Thoracic aorta (tissue), 2 donors: ENCODE data around the gene AEN. TPM values are rescaled to one million over a fixed set of nuclear protein-coding genes. Genes with fewer than 3 reads are reported as not detected.

Experiments used
- ATAC-seq: fragments of 150-250 bp; one replicate; pipeline ENCODE4 v1.8.0; 2017; ENCODE audit warnings: low read depth; ENCODE audit not compliant: insufficient number of reproducible peaks, low FRiP score
- DNase-seq: peaks from one replicate; pipeline ENCODE4 v3.0.0-alpha.2; 2020; ENCODE audit warnings: low spot score
- H3K27ac ChIP-seq, 2 donors: fragments of 200-600 bp; sonication (generic); 1 replicate in 1 of 2; 2 replicates in 1 of 2; pipeline ENCODE4 v1.5.1; 2016; ENCODE audit warnings: mild to moderate bottlenecking in 2 of 2, moderate library complexity in 2 of 2
- H3K27me3 ChIP-seq: fragments of 200-600 bp; sonication (generic); replicated peaks from 2 replicates; pipeline ENCODE4 v1.6.0; 2016; ENCODE audit warnings: mild to moderate bottlenecking; ENCODE audit not compliant: insufficient read depth
- H3K36me3 ChIP-seq: fragments of 200-600 bp; sonication (generic); one replicate; pipeline ENCODE4 v1.5.1; 2016
- H3K4me1 ChIP-seq, 2 donors: fragments of 200-600 bp; sonication (generic); 1 replicate in 1 of 2; 2 replicates in 1 of 2; pipeline versions ENCODE4 v1.5.1 to v1.6.0; 2016; ENCODE audit warnings: low read depth in 2 of 2, mild to moderate bottlenecking in 1 of 2; ENCODE audit not compliant: control insufficient read depth in 1 of 2
- H3K4me3 ChIP-seq: fragments of 200-600 bp; sonication (generic); 2 replicates; pipeline ENCODE4 v1.5.1; 2016; ENCODE audit warnings: mild to moderate bottlenecking
- H3K9me3 ChIP-seq: fragments of 200-600 bp; sonication (generic); 2 replicates; pipeline ENCODE4 v1.5.1; 2016
- total RNA-seq, 2 donors: library from RNA; depleted of rRNA; stranded (reverse); fragments of >200 nt; gene quantifications; one replicate each; pipeline versions ENCODE4 v1.1.0 to v1.2.3, GENCODE V29; 2016
- TF ChIP-seq, protein P1 (sequence below): fragments of 200-600 bp; sonication (generic); IDR thresholded peaks from one replicate; pipeline ENCODE4 v1.5.1; 2019; ENCODE audit warnings: antibody characterized with exemption

AEN gene
- total RNA-seq, 2 donors from 2014 or later, result 36.0 to 36.3 TPM

DNA sequence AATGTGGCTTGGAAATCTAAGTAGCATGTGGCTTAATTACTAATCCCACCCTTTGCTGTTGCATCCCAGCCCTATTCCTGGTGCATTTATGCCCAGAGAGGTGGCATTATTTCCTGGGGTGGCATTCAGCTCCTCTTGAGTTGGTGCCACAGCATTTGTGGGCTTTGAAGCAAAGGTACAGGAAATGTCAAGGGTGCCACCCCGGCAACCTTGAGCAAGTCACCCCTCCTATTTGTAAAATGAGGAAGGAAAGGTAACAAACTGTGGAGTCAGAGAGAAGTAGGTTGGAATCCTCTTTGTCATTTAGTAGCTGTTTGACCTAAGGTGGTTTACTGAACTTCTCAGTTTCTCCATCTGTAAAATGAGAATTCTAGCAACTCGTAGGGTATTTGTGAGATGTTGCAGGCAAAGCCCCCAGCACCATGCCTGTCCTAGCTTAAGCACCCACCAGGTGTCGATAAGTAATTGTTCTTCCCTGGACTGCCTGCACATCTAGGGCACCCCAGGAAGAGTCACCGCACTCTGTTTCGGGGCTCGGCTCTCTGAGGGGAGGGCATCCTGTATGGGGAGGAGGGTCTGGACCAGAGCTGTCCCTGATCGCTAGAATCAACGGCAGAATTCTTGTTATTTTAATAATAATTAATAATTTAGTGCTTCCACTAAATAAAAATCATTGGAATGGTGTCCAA lies 34.8 kb downstream of the AEN start:
- Histone ChIP-seq H3K36me3 (no peaks in the 10 kb centered on the region), H3K27me3 (no peaks in the 10 kb centered on the region), H3K9me3 (no peaks in the 10 kb centered on the region), H3K27ac (no peak overlapping the region), H3K4me3 (no peak overlapping the region), H3K4me1 (peaks cover 15 to 22% of the 10 kb centered on the region in 2 donors)
- TF ChIP-seq, protein P1, sequence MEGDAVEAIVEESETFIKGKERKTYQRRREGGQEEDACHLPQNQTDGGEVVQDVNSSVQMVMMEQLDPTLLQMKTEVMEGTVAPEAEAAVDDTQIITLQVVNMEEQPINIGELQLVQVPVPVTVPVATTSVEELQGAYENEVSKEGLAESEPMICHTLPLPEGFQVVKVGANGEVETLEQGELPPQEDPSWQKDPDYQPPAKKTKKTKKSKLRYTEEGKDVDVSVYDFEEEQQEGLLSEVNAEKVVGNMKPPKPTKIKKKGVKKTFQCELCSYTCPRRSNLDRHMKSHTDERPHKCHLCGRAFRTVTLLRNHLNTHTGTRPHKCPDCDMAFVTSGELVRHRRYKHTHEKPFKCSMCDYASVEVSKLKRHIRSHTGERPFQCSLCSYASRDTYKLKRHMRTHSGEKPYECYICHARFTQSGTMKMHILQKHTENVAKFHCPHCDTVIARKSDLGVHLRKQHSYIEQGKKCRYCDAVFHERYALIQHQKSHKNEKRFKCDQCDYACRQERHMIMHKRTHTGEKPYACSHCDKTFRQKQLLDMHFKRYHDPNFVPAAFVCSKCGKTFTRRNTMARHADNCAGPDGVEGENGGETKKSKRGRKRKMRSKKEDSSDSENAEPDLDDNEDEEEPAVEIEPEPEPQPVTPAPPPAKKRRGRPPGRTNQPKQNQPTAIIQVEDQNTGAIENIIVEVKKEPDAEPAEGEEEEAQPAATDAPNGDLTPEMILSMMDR, result no peak
- DNase-seq (no peak), ATAC-seq (no peak)

DNA sequence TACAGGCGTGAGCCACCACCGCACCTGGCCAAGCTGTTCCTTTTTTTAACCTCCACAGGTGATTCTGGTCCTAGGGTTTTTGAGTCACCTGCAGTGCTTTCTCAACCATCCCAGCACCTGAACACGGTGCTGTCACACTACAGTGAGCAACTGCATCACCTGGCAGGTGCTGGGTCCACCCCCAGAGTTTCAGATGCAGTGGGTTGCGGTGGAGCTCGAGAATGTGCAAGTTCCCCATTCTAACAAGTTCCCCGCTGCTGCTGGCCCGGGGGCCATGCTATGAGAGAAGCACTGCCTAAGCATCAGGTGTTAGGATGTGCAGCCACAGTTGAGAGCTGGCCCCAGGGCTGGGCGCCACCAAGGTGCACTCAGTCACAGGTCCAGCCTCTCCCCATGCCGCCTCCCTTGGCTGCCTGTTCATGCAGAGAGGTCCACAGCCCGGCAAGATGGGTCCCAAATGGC lies 35.7 kb downstream of the AEN start:
- Histone ChIP-seq H3K9me3 (no peaks in the 10 kb centered on the region), H3K4me1 (peaks cover 15 to 31% of the 10 kb centered on the region in 2 donors), H3K27ac (no peak overlapping the region), H3K36me3 (no peaks in the 10 kb centered on the region), H3K4me3 (no peak overlapping the region), H3K27me3 (no peaks in the 10 kb centered on the region)
- DNase-seq (no peak), ATAC-seq (no peak)
- TF ChIP-seq, protein P1, result no peak

DNA sequence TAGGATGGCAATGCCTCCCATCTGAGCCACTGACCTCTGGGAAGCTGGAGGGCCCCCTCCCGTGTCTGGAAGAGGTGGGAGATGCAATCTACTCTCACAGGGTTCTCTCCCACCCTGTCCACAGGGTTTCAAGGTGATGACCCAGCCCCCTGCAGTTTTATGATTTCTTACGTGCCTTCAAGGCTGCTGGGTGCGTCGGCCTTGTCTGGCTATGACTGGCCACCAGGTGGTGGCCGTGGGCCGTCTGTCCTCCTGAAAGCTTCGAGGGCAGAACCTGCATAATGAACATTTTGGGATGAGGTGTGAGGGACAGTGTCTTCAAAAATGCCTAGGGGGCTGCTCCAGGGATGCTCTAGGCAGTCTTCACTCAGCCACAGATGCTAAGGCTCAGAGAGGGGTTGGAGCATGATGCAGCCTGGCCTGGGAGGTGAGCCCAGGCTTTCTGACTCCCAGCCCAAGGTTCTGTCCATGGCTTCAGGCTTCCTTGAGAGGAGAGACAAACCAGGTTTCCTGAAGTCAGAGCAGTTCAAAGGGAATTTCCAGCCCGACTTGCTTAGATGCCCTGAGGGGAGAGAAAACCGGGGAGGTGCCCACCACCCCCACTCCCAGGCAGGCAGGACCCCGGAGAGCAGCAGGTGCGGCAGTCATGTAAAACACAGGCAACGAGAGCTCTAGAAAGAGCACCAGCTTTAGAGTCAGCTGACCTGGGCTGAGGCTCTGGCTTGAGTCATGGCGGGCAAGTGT lies 36.4 kb downstream of the AEN start:
- H3K4me3 ChIP-seq, result no peak overlapping the region
- H3K36me3 ChIP-seq, result no peaks in the 10 kb centered on the region
- TF ChIP-seq, protein P1, result peak; percentile 92
- peaks cover 15 to 34% of the 10 kb centered on the region in 2 donors for H3K4me1 ChIP-seq
- H3K27ac ChIP-seq, result no peak overlapping the region
- DNase-seq (no peak), ATAC-seq (no peak)
- no peaks in the 10 kb centered on the region for H3K27me3 ChIP-seq
- no peaks in the 10 kb centered on the region for H3K9me3 ChIP-seq

GRCh38 chr15:88658070-88658965 lies 37.2 kb downstream of the AEN start:
- no peak overlapping the region for H3K4me3 ChIP-seq
- DNase-seq (no peak), ATAC-seq (no peak)
- TF ChIP-seq, protein P1, result no peak
- H3K9me3 ChIP-seq, result no peaks in the 10 kb centered on the region
- peaks cover 19 to 39% of the 10 kb centered on the region in 2 donors for H3K4me1 ChIP-seq
- H3K27me3 ChIP-seq, result no peaks in the 10 kb centered on the region
- no peak overlapping the region for H3K27ac ChIP-seq
- H3K36me3 ChIP-seq, result no peaks in the 10 kb centered on the region
